Measurements from ENCODE around the gene KCNQ1OT1. TPM values are rescaled to one million over a fixed set of nuclear protein-coding genes. Genes with fewer than 3 reads are reported as not detected.

The KCNQ1OT1 gene
- total and polyA plus RNA-seq, 9 of the 15 experiments (the other 6 are each of a cell fraction or from before 2014, with no cell fraction given) = 0.04 to 2.3 (median 0.74) TPM

GRCh38 chr11:2584812-2585565 is 114.8 kb downstream of the KCNQ1OT1 start:
- intact Hi-C loops (cut with micrococcal nuclease) (no loop called here), in situ Hi-C loops (cut with MboI) (no loop called here)
- FAIRE-seq (no peak), DNase-seq (ENCODE audit: extremely low read depth in 1 of 4, low spot score in 3 of 4) (no peak), ATAC-seq (no peak)
- no peak overlapping the region for H2AFZ ChIP-seq (ENCODE audit: low read depth, low read length)
- no peak overlapping the region for H3K9ac ChIP-seq (ENCODE audit: insufficient read depth in 1 of 2, low read depth in 2 of 2, low read length in 2 of 2)
- no peaks in the 10 kb centered on the region for H3K9me1 ChIP-seq (ENCODE audit: control insufficient read depth, insufficient read depth, low read length)
- H3K36me3 ChIP-seq (ENCODE audit: control insufficient read depth, insufficient read depth, low read length) = no peaks in the 10 kb centered on the region
- no peak overlapping the region for H3K4me2 ChIP-seq (ENCODE audit: insufficient read depth, low read length)
- ChIA-PET CTCF (ENCODE audit: low intra/inter-chr PET ratio) (no interaction called here), POLR2A (no interaction called here)
- no peak overlapping the region for H3K27ac ChIP-seq (ENCODE audit: extremely low read depth, low read depth, low read length)
- H3K9me3 ChIP-seq (replicated peaks; ENCODE audit: control insufficient read depth, insufficient read depth, low read depth, low read length) = no peaks in the 10 kb centered on the region
- peaks cover 0 to 39% of the 10 kb centered on the region in 2 experiments; a peak in 1 of 5 replicates for H3K4me1 ChIP-seq (replicated peaks in 1 of 2; ENCODE audit: control insufficient read depth in 2 of 2, insufficient read depth in 2 of 2, low read length in 2 of 2)
- H3K27me3 ChIP-seq (ENCODE audit: control insufficient read depth in 2 of 2, insufficient read depth in 2 of 2, low read length in 2 of 2) = peaks cover 8 to 76% of the 10 kb centered on the region in 2 experiments
- H3K79me2 ChIP-seq (ENCODE audit: control insufficient read depth, insufficient read depth, low read length) = no peaks in the 10 kb centered on the region
- H4K20me1 ChIP-seq (replicated peaks; ENCODE audit: control insufficient read depth, insufficient read depth, low read length) = peaks cover 19% of the 10 kb centered on the region; the same call in 1 of the 2 replicates
- BruUV-seq (replicated peaks) = no TSS peak
- 5% methylated on average over 17 of the region's 18 CpGs for WGBS (ENCODE audit: insufficient coverage, low coverage, missing lambda C conversion rate)
- no peak overlapping the region for H3K4me3 ChIP-seq
- TF ChIP-seq TGIF2 (CRISPR knock-in tag; IDR thresholded peaks at IDR 0.05) (no peak), THRA (IDR thresholded peaks at IDR 0.05) (no peak), NBN (IDR thresholded peaks at IDR 0.05; ENCODE audit: low read depth) (no peak), RFX1 (IDR thresholded peaks at IDR 0.05) (no peak), ZNF175 (CRISPR knock-in tag; IDR thresholded peaks at IDR 0.05; ENCODE audit: low read depth) (no peak), HOMEZ (CRISPR knock-in tag; IDR thresholded peaks at IDR 0.05) (no peak), CREB3L1 (IDR thresholded peaks at IDR 0.05; ENCODE audit: borderline replicate concordance, low read depth) (no peak), ZC3H8 (IDR thresholded peaks at IDR 0.05) (no peak), SMAD4 (CRISPR knock-in tag; conservative IDR thresholded peaks at IDR 0.05) (no peak), PURB (CRISPR knock-in tag; IDR thresholded peaks at IDR 0.05; ENCODE audit: low read depth) (no peak), NFYB (IDR thresholded peaks at IDR 0.05; ENCODE audit: extremely low read depth, insufficient read length) (no peak)
